H9 (cell line): ENCODE results near the gene NSUN5. TPM values are rescaled to one million over a fixed set of nuclear protein-coding genes. Genes with fewer than 3 reads are reported as not detected.

Experiments used
- DNase-seq: peaks from one replicate; pipeline ENCODE4 v3.0.0-alpha.2; 2017
- H2AFZ ChIP-seq: one replicate; pipeline ENCODE4 v1.6.1; 2013; ENCODE audit warnings: mild to moderate bottlenecking, low read length, control low read depth, moderate library complexity
- H2AK5ac ChIP-seq: 2 replicates; pipeline ENCODE4 v1.6.1; 2013; ENCODE audit warnings: low read length, control low read depth, mixed read lengths; ENCODE audit not compliant: insufficient read length
- H2BK120ac ChIP-seq: one replicate; pipeline ENCODE4 v1.6.1; 2013; ENCODE audit warnings: low read depth, mild to moderate bottlenecking, low read length, control low read depth, inconsistent platforms; ENCODE audit not compliant: poor library complexity, severe bottlenecking
- H2BK12ac ChIP-seq: 2 replicates; pipeline ENCODE4 v1.6.1; 2013; ENCODE audit warnings: low read length, control low read depth, mixed read lengths, low read depth; ENCODE audit not compliant: insufficient read length
- H2BK15ac ChIP-seq: 2 replicates; pipeline ENCODE4 v1.6.1; 2013; ENCODE audit warnings: low read depth, low read length, control low read depth
- H2BK20ac ChIP-seq: one replicate; pipeline ENCODE4 v1.6.1; 2013; ENCODE audit warnings: low read depth, mild to moderate bottlenecking, low read length, control low read depth, inconsistent platforms; ENCODE audit not compliant: poor library complexity, severe bottlenecking
- H2BK5ac ChIP-seq: 2 replicates; pipeline ENCODE4 v1.6.1; 2013; ENCODE audit warnings: low read length, control low read depth, mixed read lengths; ENCODE audit not compliant: insufficient read length
- H3K14ac ChIP-seq: 2 replicates; pipeline ENCODE4 v1.6.1; 2013; ENCODE audit warnings: low read length, control low read depth; ENCODE audit not compliant: insufficient read depth
- H3K18ac ChIP-seq: 2 replicates; pipeline ENCODE4 v1.6.1; 2013; ENCODE audit warnings: low read depth, mild to moderate bottlenecking, mixed read lengths, low read length, control low read depth; ENCODE audit not compliant: insufficient read length
- H3K23ac ChIP-seq: 2 replicates; pipeline ENCODE4 v1.6.1; 2013; ENCODE audit warnings: low read length, control low read depth, mixed read lengths, low read depth; ENCODE audit not compliant: insufficient read length
- H3K23me2 ChIP-seq: 2 replicates; pipeline ENCODE4 v1.6.1; 2013; ENCODE audit warnings: low read depth, mild to moderate bottlenecking, mixed read lengths, low read length, control low read depth; ENCODE audit not compliant: insufficient read length, poor library complexity, severe bottlenecking
- H3K27ac ChIP-seq: 2 replicates; pipeline ENCODE4 v1.5.1; 2013; ENCODE audit warnings: low read length, control low read depth, mixed read lengths, low read depth; ENCODE audit not compliant: insufficient read length
- H3K27me3 ChIP-seq: 2 replicates; pipeline ENCODE4 v1.6.1; 2013; ENCODE audit warnings: low read length, control low read depth, inconsistent platforms; ENCODE audit not compliant: insufficient read depth
- H3K4ac ChIP-seq: 2 replicates; pipeline ENCODE4 v1.6.1; 2013; ENCODE audit warnings: low read depth, mild to moderate bottlenecking, control low read depth, inconsistent platforms, low read length, moderate library complexity
- H3K4me1 ChIP-seq: 2 replicates; pipeline ENCODE4 v1.6.1; 2013; ENCODE audit warnings: low read length, control low read depth, inconsistent platforms; ENCODE audit not compliant: insufficient read depth
- H3K4me2 ChIP-seq: 2 replicates; pipeline ENCODE4 v1.6.1; 2013; ENCODE audit warnings: low read length, control low read depth, mixed read lengths; ENCODE audit not compliant: insufficient read length, insufficient read depth
- H3K56ac ChIP-seq: 2 replicates; pipeline ENCODE4 v1.6.1; 2013; ENCODE audit warnings: low read depth, mild to moderate bottlenecking, mixed read lengths, low read length, control low read depth; ENCODE audit not compliant: insufficient read length
- H3K79me1 ChIP-seq: 2 replicates; pipeline ENCODE4 v1.6.1; 2013; ENCODE audit warnings: low read depth, mild to moderate bottlenecking, moderate library complexity, low read length, control low read depth, inconsistent platforms; ENCODE audit not compliant: insufficient read depth, poor library complexity, severe bottlenecking
- H3K79me2 ChIP-seq: 2 replicates; pipeline ENCODE4 v1.6.1; 2013; ENCODE audit warnings: low read length, control low read depth, inconsistent platforms; ENCODE audit not compliant: insufficient read depth
- H3K9ac ChIP-seq: 2 replicates; pipeline ENCODE4 v1.6.1; 2013; ENCODE audit warnings: low read length, control low read depth, mixed read lengths; ENCODE audit not compliant: insufficient read length; ENCODE audit errors: extremely low read depth
- H3K9me3 ChIP-seq: one replicate; pipeline ENCODE4 v1.6.1; 2013; ENCODE audit warnings: low read depth, low read length, inconsistent platforms; ENCODE audit not compliant: control insufficient read depth
- H3T11ph ChIP-seq: one replicate; pipeline ENCODE4 v1.6.1; 2013; ENCODE audit warnings: mild to moderate bottlenecking, low read length, control low read depth, inconsistent platforms
- H4K20me1 ChIP-seq: one replicate; pipeline ENCODE4 v1.6.1; 2013; ENCODE audit not compliant: control insufficient read depth, insufficient read length, insufficient read depth
- H4K5ac ChIP-seq: 2 replicates; pipeline ENCODE4 v1.6.1; 2013; ENCODE audit warnings: low read depth, mild to moderate bottlenecking, mixed read lengths, low read length, control low read depth; ENCODE audit not compliant: insufficient read length
- H4K8ac ChIP-seq: replicated peaks from 2 replicates; pipeline ENCODE4 v1.6.1; 2013; ENCODE audit warnings: low read length, control low read depth, mixed read lengths, low read depth; ENCODE audit not compliant: insufficient read length
- H4K91ac ChIP-seq: 2 replicates; pipeline ENCODE4 v1.6.1; 2013; ENCODE audit warnings: low read depth, mild to moderate bottlenecking, moderate library complexity, mixed read lengths, low read length, control low read depth; ENCODE audit not compliant: insufficient read length
- H3K27ac Mint-ChIP-seq, 3 experiments: 2 replicates in 2 of 3; 3 replicates in 1 of 3; pipeline ENCODE4 v1.8.0; 2020 to 2021; ENCODE audit warnings: mixed read lengths in 3 of 3, mild to moderate bottlenecking in 1 of 3, moderate library complexity in 1 of 3
- H3K27me3 Mint-ChIP-seq: 2 replicates; pipeline ENCODE4 v1.8.0; 2021; ENCODE audit warnings: low read depth, mild to moderate bottlenecking, moderate library complexity, mixed read lengths
- H3K36me3 Mint-ChIP-seq, 3 experiments: 2 replicates in 2 of 3; 3 replicates in 1 of 3; pipeline ENCODE4 v1.8.0; 2020 to 2021; ENCODE audit warnings: low read depth in 3 of 3, mixed read lengths in 3 of 3; ENCODE audit not compliant: insufficient read depth in 1 of 3
- H3K4me1 Mint-ChIP-seq, 2 experiments: 2 replicates each; pipeline ENCODE4 v1.8.0; 2020; ENCODE audit warnings: mixed read lengths in 2 of 2
- H3K4me3 Mint-ChIP-seq, 2 experiments: 2 replicates in 1 of 2; 3 replicates in 1 of 2; pipeline ENCODE4 v1.8.0; 2020 to 2021; ENCODE audit warnings: mild to moderate bottlenecking in 2 of 2, mixed read lengths in 2 of 2, moderate library complexity in 1 of 2
- H3K9me3 Mint-ChIP-seq, 2 experiments: 2 replicates in 1 of 2; 3 replicates in 1 of 2; pipeline ENCODE4 v1.8.0; 2020; ENCODE audit warnings: mild to moderate bottlenecking in 2 of 2, mixed read lengths in 2 of 2, moderate library complexity in 1 of 2
- CTCF ChIP-seq: fragments of 200-600 bp; sonication (generic); conservative IDR thresholded peaks from 3 replicates; pipeline ENCODE4 v1.8.0; 2021; ENCODE audit warnings: antibody characterized with exemption, mild to moderate bottlenecking
- WGBS: extraction: QIAGEN DNeasy Blood & Tissue Kit; methylation state at CpG from one replicate; pipeline ENCODE4 v1.1.7; 2013; ENCODE audit warnings: missing lambda C conversion rate, low lambda C conversion rate, mixed read lengths; ENCODE audit not compliant: insufficient read length; ENCODE audit errors: extremely low coverage; 5-methylcytosine and 5-hydroxymethylcytosine counted together
- total RNA-seq: library from RNA; stranded (reverse); gene quantifications from 2 replicates; pipeline ENCODE4 v1.2.1, GENCODE V29; 2021

The NSUN5 gene
- total RNA-seq, 1 experiment from 2014 or later, result 64.2 TPM

- Histone ChIP-seq H4K5ac (no peak overlapping the region), H3K9me3 (no peaks in the 10 kb centered on the region), H2AFZ (no peak overlapping the region), H3K23ac (no peak overlapping the region), H3K4me1 (peaks cover 5% of the 10 kb centered on the region; the same call in 1 of the 2 replicates), H2AK5ac (no peak overlapping the region), H2BK12ac (no peak overlapping the region), H4K8ac (no peak overlapping the region), H3K18ac (no peak overlapping the region), H3K9ac (no peak overlapping the region), H3K4me2 (no peak overlapping the region), H3K56ac (no peak overlapping the region), H3T11ph (no peak overlapping the region), H2BK15ac (no peak overlapping the region), H3K23me2 (no peaks in the 10 kb centered on the region), H4K20me1 (no peaks in the 10 kb centered on the region), H2BK120ac (no peak overlapping the region), H4K91ac (no peak overlapping the region), H2BK20ac (no peak overlapping the region), H3K14ac (no peak overlapping the region), H3K4ac (no peak overlapping the region), H3K27ac (no peak overlapping the region), H3K27me3 (no peaks in the 10 kb centered on the region), H2BK5ac (no peak overlapping the region), H3K79me1 (no peaks in the 10 kb centered on the region), H3K79me2 (no peaks in the 10 kb centered on the region)
- Mint-ChIP-seq H3K36me3 (no peaks in the 10 kb centered on the region; a peak in 1 of 7 replicates), H3K9me3 (no peaks in the 10 kb centered on the region), H3K4me3 (no peak overlapping the region), H3K27ac (no peak overlapping the region), H3K27me3 (peaks cover 5% of the 10 kb centered on the region; the same call in 1 of the 2 replicates), H3K4me1 (peaks cover 27 to 28% of the 10 kb centered on the region in 2 experiments)
- WGBS, result no CpG with 5 or more reads among the region's 7 CpGs
- DNase-seq, result no peak
- no peak for TF ChIP-seq CTCF
Observed at GRCh38 chr7:73343671-73344380, 35.2 kb upstream of the NSUN5 start.
